Right lobe of liver (tissue), 6 donors: Measurements from ENCODE around the gene CAMTA1. TPM values are rescaled to one million over a fixed set of nuclear protein-coding genes. Genes with fewer than 3 reads are reported as not detected.

Source experiments
- ATAC-seq, 4 donors: fragments of 200-7000 bp; cut with Tn5 transposase; one replicate each; pipeline ENCODE4 v1.9.1; 2020; ENCODE audit warnings: mild to moderate bottlenecking in 4 of 4, moderate library complexity in 4 of 4
- DNase-seq, 3 donors: peaks; one replicate each; pipeline ENCODE4 v3.0.0-alpha.2; 2020
- H3K27ac ChIP-seq, 3 donors: fragments of 200-600 bp; one replicate each; pipeline ENCODE4 v1.8.0; 2022
- H3K27me3 ChIP-seq, 2 donors: fragments of 200-600 bp; one replicate each; pipeline ENCODE4 v1.8.0; 2022
- H3K36me3 ChIP-seq, 4 donors: fragments of 200-600 bp; sonication (generic) in 1 of 4; one replicate each; pipeline versions ENCODE4 v1.5.1 to v1.8.0; 2017 to 2022; ENCODE audit warnings: control low read depth in 1 of 4
- H3K4me1 ChIP-seq, 4 donors: fragments of 200-600 bp; sonication (generic) in 1 of 4; one replicate each; pipeline versions ENCODE4 v1.5.1 to v1.8.0; 2017 to 2022; ENCODE audit warnings: control low read depth in 1 of 4
- H3K4me3 ChIP-seq, 3 donors: fragments of 200-600 bp; one replicate each; pipeline ENCODE4 v1.8.0; 2022
- H3K9me3 ChIP-seq, 4 donors: fragments of 200-600 bp; sonication (generic) in 1 of 4; one replicate each; pipeline versions ENCODE4 v1.5.1 to v1.8.0; 2017 to 2022; ENCODE audit warnings: control low read depth in 1 of 4
- POLR2A ChIP-seq: fragments of 450-650 bp; IDR thresholded peaks from one replicate; pipeline ENCODE4 v1.6.1; 2017; ENCODE audit warnings: antibody characterized with exemption, mild to moderate bottlenecking
- WGBS: methylation state at CpG from one replicate; pipeline ENCODE4 v1.1.6; 2018; ENCODE audit warnings: low coverage, low lambda C conversion rate; ENCODE audit not compliant: insufficient coverage; ENCODE audit errors: missing lambda C conversion rate; 5-methylcytosine and 5-hydroxymethylcytosine counted together
- intact Hi-C, 2 donors: fragments of 100-400 bp; cut with DNase I; formaldehyde crosslinking; loops; one replicate each; pipeline versions ENCODE4 v1.11.2 to v1.14.1; 2022
- total RNA-seq, 6 experiments: library from RNA; depleted of rRNA in 2 of 6; stranded (reverse); fragments of >200 nt in 2 of 6; fragmentation: NEBNext Ultra II Directional in 3 of 6; extraction: Animal tissue kit (Norgen Biotek cat#: 25700) in 3 of 6; gene quantifications; one replicate each; pipeline versions ENCODE4 v1.1.0 to v1.2.4, GENCODE V29; 2016 to 2023
- TF ChIP-seq, protein P1 (sequence below), 4 donors: fragments of 200-600 bp in 3 of 4; fragments of 450-650 bp in 1 of 4; IDR thresholded peaks; one replicate each; pipeline versions ENCODE4 v1.5.1 to v1.8.0; 2016 to 2022; ENCODE audit warnings: antibody characterized with exemption in 4 of 4, mild to moderate bottlenecking in 2 of 4
- donor health status: DM: no; HTN: yes; CAD: no.
- donor health status: DM: no; HTN: no; CAD: no.
- donor health status: DM: no; HTN: no; CAD: no.
- donor health status: DM: no; HTN: yes; CAD: no.
- donor health status: DM: no; HTN: yes; CAD: no.

The CAMTA1 gene
- total RNA-seq, 6 experiments from 2014 or later: 32.3 to 49.4 (median 37.2) TPM

DNA sequence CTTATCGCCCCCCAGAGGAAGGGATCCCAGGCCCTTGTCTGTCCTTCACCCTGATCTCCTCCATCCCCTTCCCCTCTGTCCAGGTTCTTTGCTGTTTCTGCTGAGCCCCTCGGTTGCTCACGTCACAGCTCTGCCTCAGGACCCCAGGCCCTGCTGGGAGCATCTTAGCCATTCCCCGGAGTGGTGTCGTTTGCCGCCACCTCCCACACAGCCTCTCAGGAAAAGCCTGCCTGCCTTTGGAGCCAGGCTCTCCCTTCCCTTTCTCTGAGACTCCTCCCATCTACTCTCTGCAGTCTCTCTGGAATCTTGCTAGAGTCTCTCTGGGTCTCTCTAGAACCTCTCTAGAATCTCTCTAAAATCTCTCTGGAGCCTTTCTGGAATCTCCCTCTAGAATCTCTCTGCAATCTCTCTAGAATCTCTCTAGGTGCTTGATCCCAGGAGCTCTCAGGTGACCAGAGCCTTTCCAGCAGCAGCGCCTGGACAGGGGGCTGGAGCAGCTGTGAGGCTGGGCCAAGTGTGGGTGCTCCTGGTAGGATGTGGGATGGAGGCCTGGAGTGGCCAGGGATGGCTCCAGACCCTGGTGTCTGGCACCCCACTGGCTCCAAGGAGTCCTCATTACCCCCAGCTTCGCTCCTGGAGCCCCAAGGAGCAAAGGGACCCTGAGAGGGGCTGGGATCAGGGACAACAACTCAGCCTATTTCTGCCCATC is 702.7 kb downstream of the CAMTA1 start:
- H3K27ac ChIP-seq: no peak overlapping the region
- no peak for TF ChIP-seq POLR2A
- TF ChIP-seq, protein P1, sequence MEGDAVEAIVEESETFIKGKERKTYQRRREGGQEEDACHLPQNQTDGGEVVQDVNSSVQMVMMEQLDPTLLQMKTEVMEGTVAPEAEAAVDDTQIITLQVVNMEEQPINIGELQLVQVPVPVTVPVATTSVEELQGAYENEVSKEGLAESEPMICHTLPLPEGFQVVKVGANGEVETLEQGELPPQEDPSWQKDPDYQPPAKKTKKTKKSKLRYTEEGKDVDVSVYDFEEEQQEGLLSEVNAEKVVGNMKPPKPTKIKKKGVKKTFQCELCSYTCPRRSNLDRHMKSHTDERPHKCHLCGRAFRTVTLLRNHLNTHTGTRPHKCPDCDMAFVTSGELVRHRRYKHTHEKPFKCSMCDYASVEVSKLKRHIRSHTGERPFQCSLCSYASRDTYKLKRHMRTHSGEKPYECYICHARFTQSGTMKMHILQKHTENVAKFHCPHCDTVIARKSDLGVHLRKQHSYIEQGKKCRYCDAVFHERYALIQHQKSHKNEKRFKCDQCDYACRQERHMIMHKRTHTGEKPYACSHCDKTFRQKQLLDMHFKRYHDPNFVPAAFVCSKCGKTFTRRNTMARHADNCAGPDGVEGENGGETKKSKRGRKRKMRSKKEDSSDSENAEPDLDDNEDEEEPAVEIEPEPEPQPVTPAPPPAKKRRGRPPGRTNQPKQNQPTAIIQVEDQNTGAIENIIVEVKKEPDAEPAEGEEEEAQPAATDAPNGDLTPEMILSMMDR (IDR thresholded peaks at IDR 0.05): no peak
- H3K9me3 ChIP-seq: no peaks in the 10 kb centered on the region
- DNase-seq (no peak), ATAC-seq (no peak)
- no peaks in the 10 kb centered on the region for H3K4me1 ChIP-seq
- 65% methylated on average over 6 of the region's 8 CpGs for WGBS
- intact Hi-C loops: no loop called here
- no peak overlapping the region for H3K4me3 ChIP-seq
- no peaks in the 10 kb centered on the region for H3K36me3 ChIP-seq
- no peaks in the 10 kb centered on the region for H3K27me3 ChIP-seq

- no peak overlapping the region for H3K27ac ChIP-seq
- no peaks in the 10 kb centered on the region for H3K36me3 ChIP-seq
- intact Hi-C loops: no loop called here
- DNase-seq (no peak), ATAC-seq (no peak)
- no peak overlapping the region for H3K4me3 ChIP-seq
- H3K4me1 ChIP-seq: no peaks in the 10 kb centered on the region
- no peaks in the 10 kb centered on the region for H3K27me3 ChIP-seq
- TF ChIP-seq POLR2A: no peak
- TF ChIP-seq, protein P1 (IDR thresholded peaks at IDR 0.05): no peak
- H3K9me3 ChIP-seq: no peaks in the 10 kb centered on the region
- WGBS: 75% methylated on average over 1 of the region's 1 CpG
Measured at GRCh38 chr1:7488475-7488842, 703.2 kb downstream of the CAMTA1 start.

- WGBS: 74% methylated on average over 5 of the region's 13 CpGs
- TF ChIP-seq POLR2A: no peak
- Histone ChIP-seq H3K27me3 (no peaks in the 10 kb centered on the region), H3K36me3 (no peaks in the 10 kb centered on the region), H3K9me3 (no peaks in the 10 kb centered on the region), H3K27ac (no peak overlapping the region), H3K4me1 (no peaks in the 10 kb centered on the region), H3K4me3 (no peak overlapping the region)
- intact Hi-C loops: no loop called here
- DNase-seq (no peak), ATAC-seq (no peak)
Measured at GRCh38 chr1:7489586-7489985, 704.3 kb downstream of the CAMTA1 start.

DNA sequence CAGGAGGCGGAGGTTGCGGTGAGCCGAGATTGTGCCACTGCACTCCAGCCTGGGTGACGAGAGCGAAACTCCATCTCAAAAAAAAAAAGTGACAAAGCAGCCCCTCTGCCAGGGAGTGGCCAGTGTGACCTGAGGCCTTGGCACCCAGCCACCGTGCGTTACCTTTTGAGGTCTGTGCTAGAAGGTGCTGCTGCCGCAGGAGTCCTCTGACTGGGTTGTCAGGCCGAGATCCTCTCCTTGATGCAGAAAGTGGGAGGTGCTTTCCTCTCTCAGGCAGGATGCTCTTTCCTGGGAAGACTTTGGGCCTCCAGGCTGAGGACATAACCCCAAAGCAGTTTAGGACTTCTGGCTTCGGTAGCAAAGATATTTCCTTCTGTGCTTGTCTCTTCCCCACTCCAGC is 705.3 kb downstream of the CAMTA1 start:
- ATAC-seq (no peak), DNase-seq (no peak)
- Histone ChIP-seq H3K9me3 (no peaks in the 10 kb centered on the region), H3K27ac (no peak overlapping the region), H3K27me3 (no peaks in the 10 kb centered on the region), H3K36me3 (no peaks in the 10 kb centered on the region), H3K4me1 (no peaks in the 10 kb centered on the region), H3K4me3 (no peak overlapping the region)
- intact Hi-C loops: no loop called here
- TF ChIP-seq, protein P1 (IDR thresholded peaks at IDR 0.05): no peak
- TF ChIP-seq POLR2A: no peak
- 87% methylated on average over 3 of the region's 10 CpGs for WGBS

DNA sequence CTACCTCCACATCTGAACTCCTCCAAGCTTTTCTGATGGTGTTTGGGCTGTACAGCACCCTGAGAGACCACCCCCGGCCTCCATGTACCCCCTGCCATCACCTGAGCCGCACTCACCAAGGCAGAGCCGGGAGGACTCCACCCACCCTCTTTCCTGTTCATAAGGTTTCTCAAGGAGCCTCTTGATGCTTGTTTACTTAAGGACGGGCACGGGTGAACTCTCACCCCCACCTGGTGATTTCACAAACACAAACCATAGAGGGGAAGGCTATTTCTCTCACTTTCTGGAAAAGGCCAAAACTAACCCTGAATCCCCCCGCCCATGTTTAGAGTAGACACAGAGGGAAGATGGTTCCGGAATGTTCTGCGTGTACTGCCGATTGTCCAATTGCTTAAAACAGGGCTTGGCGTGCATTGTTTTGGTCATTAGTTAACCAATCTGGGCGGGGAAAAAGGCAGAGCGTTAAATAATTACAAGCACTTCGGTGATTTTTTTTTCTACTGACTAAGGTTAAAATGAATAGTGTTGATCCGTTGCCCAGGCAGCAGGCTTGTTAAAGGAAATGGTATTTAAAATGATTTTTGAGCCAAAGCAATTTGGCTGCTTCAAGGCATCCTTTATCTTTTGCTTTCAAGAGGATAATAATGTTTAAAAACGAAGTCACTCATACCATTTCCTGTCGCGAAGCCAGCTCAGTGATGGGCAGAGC is 706.0 kb downstream of the CAMTA1 start:
- ATAC-seq: peak in 2 of 4 donors; percentile 25 to 48
- WGBS: 46% methylated on average over 17 of the region's 17 CpGs
- DNase-seq: no peak
- intact Hi-C loops: no loop called here
- Histone ChIP-seq H3K9me3 (no peaks in the 10 kb centered on the region), H3K36me3 (no peaks in the 10 kb centered on the region), H3K4me1 (no peaks in the 10 kb centered on the region), H3K27me3 (no peaks in the 10 kb centered on the region), H3K4me3 (no peak overlapping the region), H3K27ac (peak overlapping the region in 1 of 3 donors; percentile 3)
- no peak for TF ChIP-seq POLR2A
- TF ChIP-seq, protein P1 (IDR thresholded peaks at IDR 0.05): no peak
